GM21717 (cell line): Measurements from ENCODE around the gene FAXDC2.
"Not testable (repeated sequence)": the region's sequence is repeated elsewhere in the genome, so short reads cannot be mapped to it uniquely, and the experiment has no call there.

Experiments used
- ATAC-seq: cut with Tn5 transposase; IDR thresholded peaks from one replicate; pipeline ENCODE4 v1.9.1; 2021; ENCODE audit warnings: mild to moderate bottlenecking, moderate library complexity; ENCODE audit not compliant: unreplicated experiment

Gene FAXDC2

GRCh38 chr5:154832804-154833203 is 17.6 kb downstream of the FAXDC2 start:
- not testable (repeated sequence) for ATAC-seq

GRCh38 chr5:154831451-154831850 is 19.0 kb downstream of the FAXDC2 start:
- no peak for ATAC-seq

- no peak for ATAC-seq
Observed at GRCh38 chr5:154830596-154830995, 19.8 kb downstream of the FAXDC2 start.

GRCh38 chr5:154830219-154830595 is 20.2 kb downstream of the FAXDC2 start:
- no peak for ATAC-seq

- ATAC-seq: no peak
Observed at GRCh38 chr5:154829589-154830218, 20.7 kb downstream of the FAXDC2 start.

- ATAC-seq: no peak
Observed at GRCh38 chr5:154829181-154829588, 21.2 kb downstream of the FAXDC2 start.

GRCh38 chr5:154824070-154824469 is 26.3 kb downstream of the FAXDC2 start:
- no peak for ATAC-seq

GRCh38 chr5:154823605-154824004 is 26.8 kb downstream of the FAXDC2 start:
- no peak for ATAC-seq

GRCh38 chr5:154822896-154823295 is 27.5 kb downstream of the FAXDC2 start:
- not testable (repeated sequence) for ATAC-seq

GRCh38 chr5:154820383-154820782 is 30.0 kb downstream of the FAXDC2 start:
- ATAC-seq: no peak

- no peak for ATAC-seq
Observed at GRCh38 chr5:154819546-154819945, 30.9 kb downstream of the FAXDC2 start.

GRCh38 chr5:154818471-154819116 is 31.8 kb downstream of the FAXDC2 start:
- ATAC-seq: no peak

- no peak for ATAC-seq
Observed at GRCh38 chr5:154817815-154818214, 32.6 kb downstream of the FAXDC2 start.

GRCh38 chr5:154816891-154817492 is 33.4 kb downstream of the FAXDC2 start:
- no peak for ATAC-seq

GRCh38 chr5:154815684-154816247 is 34.6 kb downstream of the FAXDC2 start:
- ATAC-seq: no peak

GRCh38 chr5:154815025-154815424 is 35.4 kb downstream of the FAXDC2 start:
- no peak for ATAC-seq

GRCh38 chr5:154813736-154814135 is 36.7 kb downstream of the FAXDC2 start:
- no peak for ATAC-seq

- ATAC-seq: no peak
Observed at GRCh38 chr5:154813158-154813557, 37.2 kb downstream of the FAXDC2 start.

- ATAC-seq: no peak
Observed at GRCh38 chr5:154811653-154812465, 38.5 kb downstream of the FAXDC2 start.

GRCh38 chr5:154811239-154811638 is 39.2 kb downstream of the FAXDC2 start:
- ATAC-seq: no peak

- ATAC-seq: no peak
Observed at GRCh38 chr5:154806176-154806575, 44.2 kb downstream of the FAXDC2 start.
